ENCODE data around the gene ZAR1L.

Gene ZAR1L

GRCh38 chr13:32282096-32282711 lies 33.0 kb downstream of the ZAR1L start (continued):
- no peak for TF ChIP-seq ZSCAN4 (tag by site-specific recombination; IDR thresholded peaks at IDR 0.05)
- no peak for TF ChIP-seq ZNF114 (tag by site-specific recombination; IDR thresholded peaks at IDR 0.05)

GRCh38 chr13:32281096-32281495 lies 34.1 kb downstream of the ZAR1L start:
- peaks cover 12% of the 10 kb centered on the region for H3K4me1 ChIP-seq (ENCODE audit: control insufficient read depth, insufficient read depth, low read length)
- H3K4me3 ChIP-seq (ENCODE audit: low read depth, low read length) = no peak overlapping the region
- POLR2A ChIA-PET = no interaction called here
- no peaks in the 10 kb centered on the region for H3K36me3 ChIP-seq (ENCODE audit: control insufficient read depth in 2 of 2, insufficient read depth in 1 of 2, low read length in 2 of 2)
- no peak overlapping the region for H3K27ac ChIP-seq (ENCODE audit: extremely low read depth, low read depth, low read length)
- CTCF ChIA-PET = no interaction called here
- H3K9me3 ChIP-seq (ENCODE audit: control insufficient read depth, insufficient read depth, low read depth, low read length) = no peaks in the 10 kb centered on the region
- TF ChIP-seq ZNF660 (tag by site-specific recombination; IDR thresholded peaks at IDR 0.05) (no peak), HOXD13 (CRISPR knock-in tag; IDR thresholded peaks at IDR 0.05; ENCODE audit: borderline replicate concordance) (no peak), ZNF155 (tag by site-specific recombination; IDR thresholded peaks at IDR 0.05) (no peak), ZNF24 (tag by site-specific recombination; IDR thresholded peaks at IDR 0.05) (no peak), ZNF600 (tag by site-specific recombination; IDR thresholded peaks at IDR 0.05) (no peak), ZNF248 (tag by site-specific recombination; IDR thresholded peaks at IDR 0.05) (no peak), ZNF112 (tag by site-specific recombination; IDR thresholded peaks at IDR 0.05) (no peak), ZNF580 (tag by site-specific recombination; IDR thresholded peaks at IDR 0.05) (no peak), GLIS1 (tag by site-specific recombination; IDR thresholded peaks at IDR 0.05) (no peak), ZNF157 (tag by site-specific recombination; IDR thresholded peaks at IDR 0.05) (no peak), HOXA7 (CRISPR knock-in tag; IDR thresholded peaks at IDR 0.05; ENCODE audit: borderline replicate concordance) (no peak), ZFP69B (tag by site-specific recombination; IDR thresholded peaks at IDR 0.05) (no peak)

GRCh38 chr13:32278426-32278825 lies 36.7 kb downstream of the ZAR1L start:
- Histone ChIP-seq H3K36me3 (ENCODE audit: control insufficient read depth in 2 of 2, insufficient read depth in 1 of 2, low read length in 2 of 2) (no peaks in the 10 kb centered on the region), H3K9me3 (ENCODE audit: control insufficient read depth, insufficient read depth, low read depth, low read length) (no peaks in the 10 kb centered on the region), H3K27ac (ENCODE audit: extremely low read depth, low read depth, low read length) (no peak overlapping the region), H3K4me3 (ENCODE audit: low read depth, low read length) (no peak overlapping the region), H3K4me1 (ENCODE audit: control insufficient read depth, insufficient read depth, low read length) (no peaks in the 10 kb centered on the region)
- POLR2A ChIA-PET = no interaction called here
- CTCF ChIA-PET = no interaction called here
- TF ChIP-seq ZNF23 (tag by site-specific recombination; IDR thresholded peaks at IDR 0.05; ENCODE audit: borderline replicate concordance) (no peak), ZBTB48 (tag by site-specific recombination; IDR thresholded peaks at IDR 0.05) (no peak), ZNF133 (tag by site-specific recombination; IDR thresholded peaks at IDR 0.05) (no peak), ZNF561 (tag by site-specific recombination; IDR thresholded peaks at IDR 0.05; ENCODE audit: borderline replicate concordance) (no peak), ZBTB17 (tag by site-specific recombination; IDR thresholded peaks at IDR 0.05) (no peak), ZNF404 (tag by site-specific recombination; IDR thresholded peaks at IDR 0.05) (no peak), ZNF510 (tag by site-specific recombination; IDR thresholded peaks at IDR 0.05; ENCODE audit: insufficient replicate concordance) (no peak), HOXD13 (CRISPR knock-in tag; IDR thresholded peaks at IDR 0.05; ENCODE audit: borderline replicate concordance) (no peak)

- ChIA-PET POLR2A (interaction anchor here (1.1 kb wide), 1 partner anchor 38 kb away, joined by 3 read pairs; the partner anchor contains the start of gene BRCA2), CTCF (no interaction called here)
- Histone ChIP-seq H3K9me3 (ENCODE audit: control insufficient read depth, insufficient read depth, low read depth, low read length) (no peaks in the 10 kb centered on the region), H3K27ac (ENCODE audit: extremely low read depth, low read depth, low read length) (no peak overlapping the region), H3K36me3 (ENCODE audit: control insufficient read depth in 2 of 2, insufficient read depth in 1 of 2, low read length in 2 of 2) (no peaks in the 10 kb centered on the region), H3K4me3 (ENCODE audit: low read depth, low read length) (no peak overlapping the region), H3K4me1 (ENCODE audit: control insufficient read depth, insufficient read depth, low read length) (no peaks in the 10 kb centered on the region)
- TF ChIP-seq ZNF175 (tag by site-specific recombination; IDR thresholded peaks at IDR 0.05) (no peak), ZFP69B (tag by site-specific recombination; IDR thresholded peaks at IDR 0.05) (no peak), ZNF830 (tag by site-specific recombination; IDR thresholded peaks at IDR 0.05; ENCODE audit: low read depth) (no peak), TSHZ1 (tag by site-specific recombination; IDR thresholded peaks at IDR 0.05; ENCODE audit: borderline replicate concordance) (no peak)
These were observed 37.3 kb downstream of the ZAR1L start for GRCh38 chr13:32277839-32278238.

All from HEK293 (cell line).